ENCODE measurements around the gene CCDC196.
"Not testable (repeated sequence)": the region's sequence is repeated elsewhere in the genome, so short reads cannot be mapped to it uniquely, and the experiment has no call there.

CCDC196 gene

GRCh38 chr14:66543996-66544395 is 57.8 kb downstream of the CCDC196 start:
- no peak overlapping the region for H3K27ac ChIP-seq (ENCODE audit: insufficient read depth, low read length, poor library complexity, severe bottlenecking)
- DNase-seq = no peak
- no peaks in the 10 kb centered on the region for H3K27me3 ChIP-seq (replicated peaks; ENCODE audit: control insufficient read depth, insufficient read depth, low read length, poor library complexity, severe bottlenecking)
- no peak overlapping the region for H3K4me3 ChIP-seq (ENCODE audit: insufficient read depth, low read depth, low read length, poor library complexity, severe bottlenecking)
- H3K9me3 ChIP-seq (ENCODE audit: control insufficient read depth, low read length) = no peaks in the 10 kb centered on the region
- H3K4me1 ChIP-seq (ENCODE audit: control insufficient read depth, insufficient read depth, low read length, poor library complexity, severe bottlenecking) = no peaks in the 10 kb centered on the region
- H3K36me3 ChIP-seq (ENCODE audit: control insufficient read depth, insufficient read depth, low read length) = no peaks in the 10 kb centered on the region

GRCh38 chr14:66545191-66545590 is 59.0 kb downstream of the CCDC196 start:
- not testable (repeated sequence) for H3K9me3 ChIP-seq (ENCODE audit: control insufficient read depth, low read length); H3K36me3 ChIP-seq (ENCODE audit: control insufficient read depth, insufficient read depth, low read length); H3K4me3 ChIP-seq (ENCODE audit: insufficient read depth, low read depth, low read length, poor library complexity, severe bottlenecking); DNase-seq; H3K4me1 ChIP-seq (ENCODE audit: control insufficient read depth, insufficient read depth, low read length, poor library complexity, severe bottlenecking); H3K27me3 ChIP-seq (replicated peaks; ENCODE audit: control insufficient read depth, insufficient read depth, low read length, poor library complexity, severe bottlenecking); H3K27ac ChIP-seq (ENCODE audit: insufficient read depth, low read length, poor library complexity, severe bottlenecking)

GRCh38 chr14:66545751-66546150 is 59.6 kb downstream of the CCDC196 start:
- not testable (repeated sequence) for DNase-seq; H3K4me1 ChIP-seq (ENCODE audit: control insufficient read depth, insufficient read depth, low read length, poor library complexity, severe bottlenecking); H3K4me3 ChIP-seq (ENCODE audit: insufficient read depth, low read depth, low read length, poor library complexity, severe bottlenecking); H3K27ac ChIP-seq (ENCODE audit: insufficient read depth, low read length, poor library complexity, severe bottlenecking); H3K9me3 ChIP-seq (ENCODE audit: control insufficient read depth, low read length); H3K27me3 ChIP-seq (replicated peaks; ENCODE audit: control insufficient read depth, insufficient read depth, low read length, poor library complexity, severe bottlenecking); H3K36me3 ChIP-seq (ENCODE audit: control insufficient read depth, insufficient read depth, low read length)

Measured in effector memory CD4-positive, alpha-beta T cell (primary cell).